Stimulated activated CD4-positive, alpha-beta T cell treated with anti-CD3 and anti-CD28 coated beads, Interleukin-4, amount 100 ng/mL, for 48 hours (primary cell): ENCODE results near the gene PPBP.

Experiments
- DNase-seq, 2 donors: peaks; one replicate each; pipeline ENCODE4 v3.0.0-alpha.2; 2020; ENCODE audit warnings: low read depth in 2 of 2

The PPBP gene

GRCh38 chr4:73948291-73948690 lies 39.7 kb downstream of the PPBP start:
- DNase-seq, result no peak

GRCh38 chr4:73947239-73947985 lies 40.6 kb downstream of the PPBP start:
- DNase-seq, result no peak

- DNase-seq, result no peak
Measured at GRCh38 chr4:73945674-73946449, 42.1 kb downstream of the PPBP start.

DNA sequence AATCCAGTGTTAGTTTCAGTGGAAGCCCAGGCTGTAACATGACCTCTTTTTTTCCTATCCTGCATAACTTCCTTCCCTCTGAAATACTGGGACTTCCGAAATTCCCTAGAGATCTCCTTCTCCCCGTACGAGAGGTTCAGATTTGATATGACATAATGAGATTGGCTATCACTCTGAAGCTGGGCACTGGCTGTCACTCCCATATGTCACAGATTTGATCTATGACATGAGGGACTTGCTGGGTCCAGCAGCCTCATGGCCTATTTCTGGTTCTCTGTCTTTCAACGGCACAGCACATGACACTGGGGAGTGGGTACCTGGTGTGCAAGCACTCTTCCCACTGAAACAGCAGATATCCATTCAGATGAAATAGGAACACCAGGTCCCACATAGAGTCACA lies 42.9 kb downstream of the PPBP start:
- no peak for DNase-seq

- no peak for DNase-seq
Measured at GRCh38 chr4:73944061-73944875, 43.7 kb downstream of the PPBP start.

DNA sequence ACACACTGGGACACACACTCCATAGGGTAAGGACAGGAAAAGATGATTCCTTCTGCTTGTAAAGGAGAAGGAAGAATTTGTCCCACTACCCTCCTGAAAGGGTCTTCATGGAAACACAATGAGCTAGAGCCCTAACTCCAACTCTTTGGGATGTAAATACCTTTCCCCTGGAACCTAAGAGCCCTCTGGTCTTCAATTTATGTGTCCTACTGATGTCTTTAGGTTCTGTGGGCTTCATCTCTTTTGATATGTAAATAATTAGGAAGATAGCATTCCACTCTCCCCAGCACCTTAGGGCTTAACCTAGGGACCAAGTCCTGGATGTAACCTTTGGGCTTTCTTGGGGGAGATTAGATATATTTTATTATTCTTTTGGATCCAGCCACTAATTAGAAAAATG lies 44.4 kb downstream of the PPBP start:
- no peak for DNase-seq

DNA sequence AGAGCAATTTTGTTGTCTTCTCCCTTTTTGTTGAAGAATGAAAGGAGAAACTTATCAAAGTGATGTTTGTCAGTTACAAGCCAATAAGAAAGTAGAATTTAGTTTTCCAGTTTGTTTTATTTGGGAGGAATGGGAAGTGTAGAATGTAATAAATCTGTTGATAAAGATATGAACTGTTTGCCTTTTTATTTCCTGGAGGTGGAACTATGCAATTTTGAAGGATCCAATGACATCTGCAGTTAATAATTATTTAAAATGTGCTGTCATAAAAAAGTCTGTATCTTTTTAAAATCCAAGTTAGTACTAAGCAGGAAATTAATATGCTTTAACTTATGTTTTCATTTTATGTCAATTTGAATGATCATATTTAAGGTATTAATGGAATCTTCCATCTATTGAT lies 51.0 kb downstream of the PPBP start:
- DNase-seq, result no peak
